Thyroid gland (tissue), 4 donors: ENCODE results near the gene C20orf173.

Experiments used
- CTCF ChIP-seq, 6 experiments: fragments of 200-600 bp in 3 of 6; fragments of 450-650 bp in 3 of 6; sonication (generic) in 3 of 6; IDR thresholded peaks; one replicate each; pipeline ENCODE4 v1.5.1; 2016 to 2019; ENCODE audit warnings: antibody characterized with exemption in 6 of 6, mild to moderate bottlenecking in 2 of 6, inconsistent platforms in 1 of 6, moderate library complexity in 1 of 6
- POLR2A ChIP-seq, 2 donors: fragments of 450-650 bp; IDR thresholded peaks; one replicate each; pipeline ENCODE4 v1.6.1; 2017; ENCODE audit warnings: antibody characterized with exemption in 2 of 2, mild to moderate bottlenecking in 2 of 2, moderate library complexity in 1 of 2

- TF ChIP-seq CTCF (IDR thresholded peaks at IDR 0.05): no peak
- TF ChIP-seq POLR2A (IDR thresholded peaks at IDR 0.05): no peak
These were observed 49.7 kb upstream of the C20orf173 start for GRCh38 chr20:35579196-35579595.
